Gastroesophageal sphincter (tissue), 3 donors: ENCODE measurements around the gene TTC14.
"Not testable (repeated sequence)": the region's sequence is repeated elsewhere in the genome, so short reads cannot be mapped to it uniquely, and the experiment has no call there.

ENCODE experiments used
- POLR2A ChIP-seq, 2 donors: fragments of 450-650 bp; IDR thresholded peaks; one replicate each; pipeline ENCODE4 v1.6.1; 2017; ENCODE audit warnings: antibody characterized with exemption in 2 of 2, mild to moderate bottlenecking in 2 of 2, moderate library complexity in 1 of 2
- POLR2AphosphoS5 ChIP-seq: sonication (generic); formaldehyde crosslinking; IDR thresholded peaks from one replicate; pipeline ENCODE4 v1.6.1; 2017; ENCODE audit warnings: antibody characterized with exemption
- TF ChIP-seq, protein P1 (sequence below), 4 experiments: fragments of 200-600 bp in 2 of 4; fragments of 450-650 bp in 2 of 4; sonication (generic) in 1 of 4; IDR thresholded peaks; one replicate each; pipeline ENCODE4 v1.5.1; 2017 to 2019; ENCODE audit warnings: antibody characterized with exemption in 4 of 4, mild to moderate bottlenecking in 2 of 4, moderate library complexity in 2 of 4

DNA sequence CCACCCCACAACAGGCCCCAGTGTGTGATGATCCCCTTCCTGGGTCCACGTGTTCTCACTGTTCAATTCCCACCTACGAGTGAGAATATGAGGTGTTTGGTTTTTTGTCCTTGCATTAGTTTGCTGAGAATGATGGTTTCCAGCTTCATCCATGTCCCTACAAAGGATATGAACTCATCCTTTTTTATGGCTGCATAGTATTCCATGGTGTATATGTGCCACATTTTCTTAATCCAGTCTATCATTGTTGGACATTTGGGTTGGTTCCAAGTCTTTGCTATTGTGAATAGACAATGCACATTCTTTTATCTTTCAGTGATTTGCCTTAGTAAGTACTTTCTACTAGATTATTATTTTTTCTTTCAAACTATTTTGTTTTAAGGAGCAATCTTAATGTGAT is 16.6 kb downstream of the TTC14 start:
- TF ChIP-seq, protein P1, sequence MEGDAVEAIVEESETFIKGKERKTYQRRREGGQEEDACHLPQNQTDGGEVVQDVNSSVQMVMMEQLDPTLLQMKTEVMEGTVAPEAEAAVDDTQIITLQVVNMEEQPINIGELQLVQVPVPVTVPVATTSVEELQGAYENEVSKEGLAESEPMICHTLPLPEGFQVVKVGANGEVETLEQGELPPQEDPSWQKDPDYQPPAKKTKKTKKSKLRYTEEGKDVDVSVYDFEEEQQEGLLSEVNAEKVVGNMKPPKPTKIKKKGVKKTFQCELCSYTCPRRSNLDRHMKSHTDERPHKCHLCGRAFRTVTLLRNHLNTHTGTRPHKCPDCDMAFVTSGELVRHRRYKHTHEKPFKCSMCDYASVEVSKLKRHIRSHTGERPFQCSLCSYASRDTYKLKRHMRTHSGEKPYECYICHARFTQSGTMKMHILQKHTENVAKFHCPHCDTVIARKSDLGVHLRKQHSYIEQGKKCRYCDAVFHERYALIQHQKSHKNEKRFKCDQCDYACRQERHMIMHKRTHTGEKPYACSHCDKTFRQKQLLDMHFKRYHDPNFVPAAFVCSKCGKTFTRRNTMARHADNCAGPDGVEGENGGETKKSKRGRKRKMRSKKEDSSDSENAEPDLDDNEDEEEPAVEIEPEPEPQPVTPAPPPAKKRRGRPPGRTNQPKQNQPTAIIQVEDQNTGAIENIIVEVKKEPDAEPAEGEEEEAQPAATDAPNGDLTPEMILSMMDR (IDR thresholded peaks at IDR 0.05): not testable (repeated sequence)
- not testable (repeated sequence) for TF ChIP-seq POLR2A (IDR thresholded peaks at IDR 0.05); POLR2AphosphoS5
